SK-N-SH (cell line): ENCODE data around the gene PARD3.

ENCODE experiments used
- CHD2 ChIP-seq: fragments of 150-350 bp; IDR thresholded peaks from 2 replicates; pipeline ENCODE4 v1.6.1; 2018; ENCODE audit warnings: low read length; ENCODE audit not compliant: partially characterized antibody
- TF ChIP-seq, protein P1 (sequence below): fragments of 200-600 bp; sonication (generic); IDR thresholded peaks from 2 replicates; pipeline ENCODE4 v1.6.1; 2017; ENCODE audit warnings: antibody characterized with exemption, mild to moderate bottlenecking, moderate library complexity
- TF ChIP-seq, protein P2 (sequence below): IDR thresholded peaks from 2 replicates; pipeline ENCODE4 v1.4.0; 2012; ENCODE audit warnings: low read depth

- TF ChIP-seq CHD2 = no peak
- TF ChIP-seq, protein P1, sequence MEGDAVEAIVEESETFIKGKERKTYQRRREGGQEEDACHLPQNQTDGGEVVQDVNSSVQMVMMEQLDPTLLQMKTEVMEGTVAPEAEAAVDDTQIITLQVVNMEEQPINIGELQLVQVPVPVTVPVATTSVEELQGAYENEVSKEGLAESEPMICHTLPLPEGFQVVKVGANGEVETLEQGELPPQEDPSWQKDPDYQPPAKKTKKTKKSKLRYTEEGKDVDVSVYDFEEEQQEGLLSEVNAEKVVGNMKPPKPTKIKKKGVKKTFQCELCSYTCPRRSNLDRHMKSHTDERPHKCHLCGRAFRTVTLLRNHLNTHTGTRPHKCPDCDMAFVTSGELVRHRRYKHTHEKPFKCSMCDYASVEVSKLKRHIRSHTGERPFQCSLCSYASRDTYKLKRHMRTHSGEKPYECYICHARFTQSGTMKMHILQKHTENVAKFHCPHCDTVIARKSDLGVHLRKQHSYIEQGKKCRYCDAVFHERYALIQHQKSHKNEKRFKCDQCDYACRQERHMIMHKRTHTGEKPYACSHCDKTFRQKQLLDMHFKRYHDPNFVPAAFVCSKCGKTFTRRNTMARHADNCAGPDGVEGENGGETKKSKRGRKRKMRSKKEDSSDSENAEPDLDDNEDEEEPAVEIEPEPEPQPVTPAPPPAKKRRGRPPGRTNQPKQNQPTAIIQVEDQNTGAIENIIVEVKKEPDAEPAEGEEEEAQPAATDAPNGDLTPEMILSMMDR = no peak
- TF ChIP-seq, protein P2, sequence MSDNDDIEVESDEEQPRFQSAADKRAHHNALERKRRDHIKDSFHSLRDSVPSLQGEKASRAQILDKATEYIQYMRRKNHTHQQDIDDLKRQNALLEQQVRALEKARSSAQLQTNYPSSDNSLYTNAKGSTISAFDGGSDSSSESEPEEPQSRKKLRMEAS = no peak
Observed at GRCh38 chr10:34112171-34112782, 702.8 kb downstream of the PARD3 start.
